Ecto neural progenitor cell (in vitro differentiated cells): Measurements from ENCODE around the gene NTRK3.
"Not testable (repeated sequence)": the region's sequence is repeated elsewhere in the genome, so short reads cannot be mapped to it uniquely, and the experiment has no call there.

Experiments used
- DNase-seq: peaks from one replicate; pipeline ENCODE4 v3.0.0-alpha.2; 2018; ENCODE audit warnings: low spot score

NTRK3 gene

DNA sequence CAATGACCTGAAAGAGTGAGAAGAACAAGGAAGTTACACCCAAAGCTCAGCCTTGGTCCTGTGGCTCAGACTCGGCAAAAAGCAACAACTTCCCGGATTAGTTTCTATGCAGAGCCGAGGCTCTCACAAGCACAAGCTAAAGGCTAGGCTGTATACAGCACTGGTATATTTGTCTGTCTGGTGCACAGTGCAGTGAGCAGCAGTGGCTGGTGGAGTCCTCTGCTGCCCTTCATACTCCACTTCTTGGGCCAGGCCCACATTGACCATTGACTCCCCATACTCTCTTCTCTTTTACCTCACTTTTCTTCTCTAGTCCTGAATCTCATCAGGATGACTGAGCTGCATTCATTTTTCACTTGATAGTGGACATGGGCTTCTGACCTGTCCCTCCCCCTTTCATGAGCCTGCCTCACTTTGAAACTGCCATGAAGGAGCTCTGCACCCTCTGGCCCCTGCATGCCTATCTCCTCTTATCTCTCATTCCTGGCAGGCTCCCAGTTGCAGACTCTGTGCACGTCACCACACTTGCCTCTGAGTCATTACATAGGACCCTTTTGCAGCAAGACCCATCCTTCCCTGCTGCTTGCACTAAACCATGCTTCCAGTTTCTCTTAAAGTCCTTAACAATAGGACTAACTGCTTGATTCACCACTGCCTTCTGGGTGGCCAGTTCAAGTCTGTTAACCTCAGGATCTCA, 379.3 kb downstream of the NTRK3 start:
- DNase-seq: no peak

GRCh38 chr15:87874896-87875711, 381.4 kb downstream of the NTRK3 start:
- DNase-seq: peak; percentile 80

DNA sequence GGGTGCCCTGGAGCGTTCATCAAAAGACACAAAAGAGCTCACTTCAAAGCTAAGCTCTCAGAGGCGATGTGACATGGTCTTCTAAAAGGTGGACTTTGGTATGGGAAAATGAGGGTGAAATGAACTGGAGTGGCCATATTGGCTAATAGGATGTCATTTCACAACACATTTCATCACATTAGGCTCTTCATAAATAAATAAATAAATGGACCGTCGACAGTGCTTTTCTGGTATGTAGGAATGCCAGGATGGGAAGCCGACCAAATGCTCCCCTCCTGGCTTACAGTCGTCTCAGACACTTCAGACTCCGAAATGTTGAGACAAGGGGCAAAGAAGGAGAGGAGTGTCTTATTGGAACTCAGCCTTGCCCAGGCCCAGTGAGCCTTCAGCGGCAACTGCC, 383.0 kb downstream of the NTRK3 start:
- no peak for DNase-seq

DNA sequence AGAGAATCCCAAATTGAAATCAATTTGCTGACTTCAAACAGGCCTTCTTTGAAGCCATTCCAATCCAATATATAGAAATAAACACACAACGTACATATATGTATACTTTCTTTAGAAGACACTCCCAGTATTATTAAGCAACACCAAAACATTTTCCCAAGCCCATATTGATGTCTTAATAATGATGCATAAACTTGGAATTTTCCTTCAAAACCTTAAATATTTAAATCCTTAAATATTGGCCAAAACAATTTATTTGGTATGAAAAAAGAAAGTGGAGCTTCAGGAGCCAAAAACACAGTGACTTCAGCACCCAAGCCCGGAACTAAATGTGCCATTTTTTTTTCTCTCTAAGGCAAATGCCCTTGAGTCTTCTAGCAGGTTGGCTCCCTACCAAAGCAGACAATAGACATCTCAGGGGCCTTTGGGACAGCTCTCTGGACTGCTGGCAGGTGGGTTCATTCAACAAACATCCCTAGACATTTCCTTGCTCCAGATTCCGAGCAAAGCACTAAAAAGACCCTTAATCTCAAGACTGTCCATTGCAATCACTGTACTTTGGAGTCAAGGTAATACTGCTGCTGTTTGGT, 384.7 kb downstream of the NTRK3 start:
- no peak for DNase-seq

- no peak for DNase-seq
These were observed 385.3 kb downstream of the NTRK3 start for GRCh38 chr15:87871258-87871681.

GRCh38 chr15:87866961-87867360, 389.6 kb downstream of the NTRK3 start:
- DNase-seq: no peak

DNA sequence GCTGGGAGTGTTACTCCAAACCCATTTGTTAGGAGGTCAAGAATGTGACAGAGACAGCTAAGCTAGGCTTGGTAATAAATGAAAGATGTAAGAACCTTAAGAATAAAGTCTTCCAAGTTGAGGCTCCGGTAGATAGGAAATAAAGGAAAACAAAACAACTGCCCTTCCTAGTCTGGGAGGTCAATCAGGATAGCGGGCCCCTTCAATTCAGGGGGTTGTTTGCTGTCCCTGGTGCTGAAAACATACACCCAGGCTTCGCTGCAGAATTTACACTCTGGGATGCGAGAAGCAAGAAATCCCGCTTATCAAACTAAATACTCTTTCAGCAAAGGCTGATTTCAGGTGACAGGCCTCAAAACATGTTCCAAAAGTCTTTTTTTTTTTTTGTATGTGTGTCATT, 393.4 kb downstream of the NTRK3 start:
- no peak for DNase-seq

GRCh38 chr15:87860743-87861142, 395.8 kb downstream of the NTRK3 start:
- DNase-seq: no peak

- no peak for DNase-seq
These were observed 397.9 kb downstream of the NTRK3 start for GRCh38 chr15:87858651-87859050.

GRCh38 chr15:87851497-87851896, 405.0 kb downstream of the NTRK3 start:
- no peak for DNase-seq

- DNase-seq: no peak
These were observed 405.6 kb downstream of the NTRK3 start for GRCh38 chr15:87850916-87851315.

- no peak for DNase-seq
These were observed 407.4 kb downstream of the NTRK3 start for GRCh38 chr15:87849181-87849580.

GRCh38 chr15:87848012-87848411, 408.5 kb downstream of the NTRK3 start:
- DNase-seq: no peak

DNA sequence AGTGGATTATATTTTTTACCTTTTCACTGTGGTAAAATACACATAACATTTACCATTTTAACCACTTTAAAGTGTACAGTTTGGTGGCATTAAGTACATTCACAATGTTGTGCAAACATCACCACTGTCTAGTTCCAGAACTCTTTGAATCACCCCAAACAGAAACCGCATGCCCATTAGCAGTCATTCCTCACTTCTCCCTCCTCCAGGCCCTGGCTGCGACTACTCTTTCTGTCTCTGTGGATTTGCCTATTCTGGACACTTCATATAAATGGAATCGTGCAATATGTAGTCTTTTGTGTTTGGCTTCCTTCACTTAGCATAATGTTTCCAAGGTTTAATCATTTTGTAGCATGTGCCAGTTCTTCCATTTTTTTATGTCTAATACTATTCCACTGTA, 409.8 kb downstream of the NTRK3 start:
- no peak for DNase-seq

DNA sequence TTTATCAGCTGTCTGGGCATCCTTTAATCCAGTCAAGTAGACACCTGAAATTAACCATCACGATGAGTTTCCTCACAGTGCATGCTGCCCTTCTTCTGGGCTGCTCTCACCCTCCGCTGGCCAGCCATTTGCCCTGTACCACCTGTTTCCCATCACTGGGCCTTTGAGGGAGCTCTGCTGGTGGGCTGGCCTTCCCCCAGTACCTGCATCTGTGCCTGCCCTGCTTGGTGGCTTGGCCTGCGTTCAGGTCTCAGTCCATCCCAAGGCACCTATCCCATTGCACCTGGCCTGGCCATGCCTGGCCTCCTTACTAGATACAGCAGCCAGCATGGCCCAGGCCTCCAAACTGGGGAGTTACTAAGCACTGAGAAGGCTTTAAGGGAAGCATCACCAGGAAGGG, 413.2 kb downstream of the NTRK3 start:
- no peak for DNase-seq

DNA sequence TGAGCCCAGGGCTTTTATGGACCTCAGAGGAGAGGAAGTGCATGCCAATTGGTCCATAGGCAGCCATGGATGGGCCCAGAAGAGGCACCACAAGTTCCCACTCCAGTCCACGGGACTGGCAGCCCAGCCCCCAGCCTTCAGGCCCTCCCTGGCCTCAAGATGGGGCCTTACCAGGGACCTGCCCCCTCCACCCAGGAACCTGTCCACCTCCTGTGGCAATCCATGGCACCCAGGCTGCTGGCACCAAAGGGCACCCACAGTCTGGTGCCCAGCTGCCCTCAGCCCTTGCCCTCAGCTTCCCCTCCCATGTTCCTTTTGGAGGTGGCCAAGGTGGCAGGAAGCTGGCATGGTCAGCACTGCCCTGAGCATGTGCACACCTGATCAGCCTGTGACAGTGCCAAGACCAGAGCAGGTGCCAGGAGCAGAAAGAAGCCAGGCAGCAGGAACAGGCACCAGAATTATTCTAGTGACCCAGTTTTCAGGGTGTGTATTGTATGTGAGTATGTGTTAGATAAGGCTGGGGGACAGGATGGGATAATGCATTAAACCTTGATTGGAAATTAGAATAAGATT, 415.0 kb downstream of the NTRK3 start:
- no peak for DNase-seq

GRCh38 chr15:87835830-87836229, 420.7 kb downstream of the NTRK3 start:
- not testable (repeated sequence) for DNase-seq

- DNase-seq: not testable (repeated sequence)
These were observed 423.2 kb downstream of the NTRK3 start for GRCh38 chr15:87833333-87833732.

GRCh38 chr15:87829332-87830050, 427.0 kb downstream of the NTRK3 start:
- DNase-seq: no peak

GRCh38 chr15:87828608-87829007, 427.9 kb downstream of the NTRK3 start:
- no peak for DNase-seq

- no peak for DNase-seq
These were observed 429.4 kb downstream of the NTRK3 start for GRCh38 chr15:87827131-87827530.

- peak; percentile 53 for DNase-seq
These were observed 430.3 kb downstream of the NTRK3 start for GRCh38 chr15:87826119-87826747.
